Testis (tissue), 2 donors: ENCODE results near the gene CRYBB2.

Experiments used
- CTCF ChIP-seq, 3 experiments: fragments of 450-650 bp in 2 of 3; fragments of 200-600 bp in 1 of 3; sonication (generic) in 1 of 3; IDR thresholded peaks; one replicate each; pipeline ENCODE4 v1.5.1; 2016 to 2019; ENCODE audit warnings: antibody characterized with exemption in 3 of 3, mild to moderate bottlenecking in 2 of 3, moderate library complexity in 1 of 3
- POLR2A ChIP-seq: fragments of 450-650 bp; IDR thresholded peaks from one replicate; pipeline ENCODE4 v1.6.1; 2017; ENCODE audit warnings: antibody characterized with exemption, mild to moderate bottlenecking, moderate library complexity

- TF ChIP-seq CTCF (IDR thresholded peaks at IDR 0.05) (no peak), POLR2A (no peak)
These were observed 33.3 kb upstream of the CRYBB2 start for GRCh38 chr22:25186140-25186539.
